ENCODE measurements around the gene CNDP1.

The CNDP1 gene

DNA sequence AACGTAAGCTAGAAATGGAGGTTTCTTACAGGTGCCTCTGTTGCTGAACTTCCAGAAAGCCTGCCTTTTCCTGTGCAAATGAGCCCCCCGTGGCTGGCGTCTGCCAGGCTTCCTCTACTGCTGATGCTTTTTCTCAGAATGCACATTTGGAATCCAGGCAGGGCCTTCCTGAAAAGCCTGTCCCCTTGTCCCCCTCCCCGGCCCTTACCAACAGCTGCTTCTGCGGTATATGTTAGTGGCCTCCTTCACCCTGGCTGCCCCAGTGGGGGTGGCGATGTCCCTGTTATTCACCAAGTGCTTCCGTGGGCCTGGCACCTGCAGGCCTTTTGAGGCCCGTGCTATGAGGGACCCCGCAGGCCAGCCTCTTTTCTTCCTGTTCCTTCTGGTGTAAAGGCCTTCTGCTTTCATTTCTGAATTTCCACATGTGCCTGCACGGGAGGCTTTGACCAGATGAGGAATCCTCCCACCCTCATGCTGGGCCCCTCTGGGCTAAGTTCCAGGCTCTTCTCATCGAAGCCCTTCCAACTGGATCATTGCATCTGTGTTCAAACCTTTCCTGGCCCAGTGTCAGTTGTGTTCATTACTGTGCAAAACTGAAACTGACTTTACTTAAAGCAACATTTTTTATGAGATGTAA, 27.7 kb upstream of the CNDP1 start:
- DNase-seq, result no peak

DNA sequence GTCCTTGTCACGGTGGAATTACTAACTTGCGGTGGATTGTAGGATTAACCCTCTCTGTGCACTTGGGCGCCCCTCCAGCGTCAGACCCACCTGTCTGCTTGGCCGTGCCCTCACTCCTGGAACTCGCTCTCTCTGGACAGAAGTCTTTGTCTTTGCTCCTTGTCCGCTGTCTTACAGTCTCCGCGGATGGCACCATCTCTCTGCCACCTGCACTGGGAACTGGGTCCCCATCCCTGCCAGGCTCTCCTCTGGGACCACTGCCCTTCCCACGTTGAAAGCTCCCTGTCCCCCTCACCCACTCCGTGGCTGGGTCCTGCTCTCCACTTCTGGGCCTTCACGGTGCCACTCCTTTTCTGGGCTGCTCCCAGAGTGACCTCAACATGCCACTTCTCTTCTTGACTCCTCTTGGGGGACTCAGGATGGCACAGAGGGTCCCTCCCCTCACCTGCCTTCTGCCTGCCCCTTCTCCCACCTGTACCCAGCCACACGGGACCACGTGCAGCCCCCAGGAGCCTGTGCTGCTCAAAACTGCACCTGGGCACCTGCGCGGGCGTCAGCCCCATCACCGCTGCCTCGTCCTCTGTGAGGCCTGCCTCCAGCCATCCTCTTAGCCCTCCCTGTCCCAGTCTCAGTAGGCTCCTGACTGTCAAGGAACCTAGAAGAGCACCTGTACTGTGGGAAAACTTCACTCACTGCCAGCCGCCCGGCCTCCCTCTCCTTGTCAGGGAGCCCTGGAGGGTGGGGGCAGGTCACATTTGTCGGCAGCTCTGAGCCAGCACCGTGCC, 27.0 kb upstream of the CNDP1 start:
- DNase-seq, result no peak

DNA sequence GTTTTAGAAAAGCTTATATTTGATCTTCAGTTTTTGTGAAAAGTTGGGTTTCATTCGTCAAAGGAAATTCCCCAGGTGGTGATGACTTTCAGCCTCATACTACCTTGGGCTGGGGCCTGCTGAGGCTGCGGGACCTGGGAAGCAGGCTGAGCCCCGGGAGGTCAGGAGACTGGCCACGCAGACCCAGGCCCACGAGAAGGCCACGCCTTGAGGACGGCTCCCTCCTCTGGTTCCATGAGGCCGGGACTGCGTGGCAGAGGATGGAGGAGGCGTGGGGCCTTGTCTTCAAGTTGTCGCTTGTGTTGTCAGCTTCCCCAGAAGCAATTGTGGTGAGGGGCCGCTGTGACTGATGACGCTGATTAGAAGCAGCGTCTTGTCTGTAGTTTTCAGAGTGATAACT, 26.4 kb upstream of the CNDP1 start:
- no peak for DNase-seq

DNA sequence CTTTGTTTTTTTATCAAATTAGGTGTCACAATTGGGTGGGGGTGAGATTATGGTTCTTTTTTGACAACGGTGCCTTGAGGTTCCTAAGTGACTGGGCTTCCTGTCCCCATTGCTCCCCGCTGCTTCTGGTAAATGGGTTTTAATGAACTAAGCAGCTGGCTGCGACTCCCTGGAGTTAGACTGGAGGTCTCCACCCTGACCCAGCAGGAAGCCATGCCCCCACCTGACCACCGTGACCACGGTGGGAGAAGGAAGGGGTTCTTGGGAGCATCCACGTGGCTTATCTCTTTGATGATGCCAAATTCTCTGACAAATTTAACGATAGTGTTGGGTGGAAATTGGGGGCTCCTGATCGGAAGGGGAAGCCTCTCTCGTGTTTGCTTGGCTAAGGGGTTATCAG, 25.9 kb upstream of the CNDP1 start:
- DNase-seq, result no peak

DNA sequence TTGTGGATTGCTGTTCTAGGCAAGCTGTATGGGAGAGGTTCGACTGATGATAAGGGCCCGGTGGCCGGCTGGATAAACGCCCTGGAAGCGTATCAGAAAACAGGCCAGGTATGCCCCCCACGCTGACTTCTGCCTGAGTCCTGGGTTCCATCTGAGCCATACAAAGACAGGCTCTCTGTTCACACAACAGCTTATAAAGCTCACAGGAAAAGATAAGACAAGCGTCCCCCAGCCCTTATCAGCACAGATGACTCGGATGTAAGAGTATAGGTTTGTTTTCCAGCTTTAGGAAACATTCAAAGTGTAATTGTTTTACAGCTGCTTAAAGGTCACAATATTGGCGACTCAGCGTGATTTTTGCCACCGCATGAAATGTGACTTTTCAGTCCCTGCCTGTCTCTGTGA, 25.5 kb upstream of the CNDP1 start:
- DNase-seq, result no peak

DNA sequence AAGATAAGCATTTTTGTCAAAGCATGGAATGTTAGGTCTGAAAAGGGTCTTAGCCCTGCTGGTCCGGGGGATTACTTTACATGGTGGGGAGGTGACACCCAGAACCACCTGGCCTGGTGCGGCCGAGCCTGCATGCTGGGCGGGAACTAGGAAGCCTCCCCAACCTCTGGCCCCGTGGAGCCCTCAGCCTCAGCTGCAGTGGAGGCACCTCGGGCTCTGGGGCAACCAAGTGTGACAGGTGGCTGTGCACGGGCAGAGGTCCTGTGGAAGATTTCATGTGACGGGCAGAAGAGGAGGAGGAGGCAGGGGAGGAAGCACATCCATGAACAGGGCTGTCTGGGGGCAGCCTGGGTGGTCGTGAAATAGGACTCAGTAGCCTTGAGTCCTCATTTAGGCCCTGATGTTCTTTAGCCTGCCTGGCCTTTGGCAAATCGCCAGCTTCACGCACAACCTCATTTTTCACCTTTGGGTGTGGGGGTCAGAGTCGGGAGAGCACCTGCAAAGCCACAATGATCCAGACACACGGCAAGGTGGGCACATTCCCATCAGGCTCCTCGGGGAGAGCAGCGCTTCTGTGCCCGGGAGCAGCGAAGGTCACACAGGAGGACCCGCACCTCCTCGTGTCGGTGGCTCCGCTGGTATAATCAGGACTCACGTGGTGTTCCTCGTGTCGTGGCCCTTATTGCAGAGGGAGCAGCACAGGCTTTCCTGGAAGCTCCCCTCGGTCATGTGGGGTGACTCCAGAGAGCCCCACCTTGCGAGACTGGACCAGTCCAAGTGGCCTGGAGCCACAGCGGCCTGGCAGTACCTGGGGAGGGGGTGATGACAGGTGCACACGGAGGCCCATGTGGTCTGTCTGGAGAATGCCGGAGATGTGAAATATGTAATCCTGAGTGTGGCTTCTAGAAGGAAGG, 24.2 kb upstream of the CNDP1 start:
- DNase-seq, result no peak

DNA sequence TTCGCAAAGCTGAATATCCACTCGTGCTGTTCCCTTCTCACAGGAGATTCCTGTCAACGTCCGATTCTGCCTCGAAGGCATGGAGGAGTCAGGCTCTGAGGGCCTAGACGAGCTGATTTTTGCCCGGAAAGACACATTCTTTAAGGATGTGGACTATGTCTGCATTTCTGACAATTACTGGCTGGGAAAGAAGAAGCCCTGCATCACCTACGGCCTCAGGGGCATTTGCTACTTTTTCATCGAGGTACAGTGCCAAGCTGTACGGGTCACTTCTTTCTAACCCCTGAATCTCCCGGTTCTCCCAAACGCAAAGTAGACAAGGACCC, 23.6 kb upstream of the CNDP1 start:
- no peak for DNase-seq

DNA sequence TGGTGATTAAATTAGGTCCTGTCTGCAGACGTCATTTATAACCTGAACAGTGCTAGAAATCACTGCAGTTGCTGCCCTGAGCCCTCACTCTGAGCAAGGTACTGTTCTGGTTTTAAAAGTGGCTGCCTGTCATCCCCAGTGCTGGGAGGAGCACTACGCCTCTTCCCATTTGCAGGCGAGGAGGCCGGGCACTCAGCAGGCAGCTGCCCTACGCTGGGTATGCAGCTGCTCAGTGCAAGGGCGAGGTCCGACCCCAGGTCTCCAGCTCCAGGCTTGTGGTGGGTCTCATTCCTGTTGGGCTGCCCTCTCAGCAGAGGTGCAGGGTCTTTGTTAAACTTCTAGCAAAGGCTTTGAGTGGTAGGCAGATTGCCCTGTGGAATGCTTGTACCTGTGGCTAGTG, 22.5 kb upstream of the CNDP1 start:
- no peak for DNase-seq

DNA sequence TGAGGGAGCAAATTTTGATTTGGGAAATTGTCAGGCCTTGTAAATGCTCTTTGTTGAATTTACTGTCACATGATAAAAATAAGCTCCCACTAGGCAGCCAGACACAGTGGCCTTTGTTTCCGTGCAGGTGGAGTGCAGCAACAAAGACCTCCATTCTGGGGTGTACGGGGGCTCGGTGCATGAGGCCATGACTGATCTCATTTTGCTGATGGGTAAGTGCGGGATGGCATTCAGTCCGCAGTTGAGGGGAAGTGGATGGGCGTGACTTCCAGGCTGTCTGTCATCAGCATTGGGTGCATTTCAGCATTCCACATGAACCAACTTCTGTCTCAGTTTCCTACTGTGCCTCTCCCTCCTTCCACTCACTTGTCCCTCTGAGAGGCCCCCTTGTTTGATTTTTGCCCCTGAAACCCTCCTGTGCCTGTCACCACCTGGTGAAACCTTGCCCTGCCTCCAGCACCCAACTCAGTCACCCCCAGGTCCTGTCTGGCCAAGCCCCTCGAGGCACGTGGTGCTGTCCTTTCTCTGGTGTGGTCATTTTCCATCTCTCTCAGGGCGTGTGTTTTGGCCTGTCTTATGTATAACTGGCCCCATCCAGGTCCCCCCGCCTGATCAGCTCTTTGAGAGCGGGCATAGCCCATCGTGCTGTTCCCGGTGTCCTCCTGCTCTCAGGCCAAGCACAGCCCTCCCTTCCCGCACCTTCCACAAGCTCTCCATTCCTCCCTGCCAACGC, 21.8 kb upstream of the CNDP1 start:
- no peak for DNase-seq

DNA sequence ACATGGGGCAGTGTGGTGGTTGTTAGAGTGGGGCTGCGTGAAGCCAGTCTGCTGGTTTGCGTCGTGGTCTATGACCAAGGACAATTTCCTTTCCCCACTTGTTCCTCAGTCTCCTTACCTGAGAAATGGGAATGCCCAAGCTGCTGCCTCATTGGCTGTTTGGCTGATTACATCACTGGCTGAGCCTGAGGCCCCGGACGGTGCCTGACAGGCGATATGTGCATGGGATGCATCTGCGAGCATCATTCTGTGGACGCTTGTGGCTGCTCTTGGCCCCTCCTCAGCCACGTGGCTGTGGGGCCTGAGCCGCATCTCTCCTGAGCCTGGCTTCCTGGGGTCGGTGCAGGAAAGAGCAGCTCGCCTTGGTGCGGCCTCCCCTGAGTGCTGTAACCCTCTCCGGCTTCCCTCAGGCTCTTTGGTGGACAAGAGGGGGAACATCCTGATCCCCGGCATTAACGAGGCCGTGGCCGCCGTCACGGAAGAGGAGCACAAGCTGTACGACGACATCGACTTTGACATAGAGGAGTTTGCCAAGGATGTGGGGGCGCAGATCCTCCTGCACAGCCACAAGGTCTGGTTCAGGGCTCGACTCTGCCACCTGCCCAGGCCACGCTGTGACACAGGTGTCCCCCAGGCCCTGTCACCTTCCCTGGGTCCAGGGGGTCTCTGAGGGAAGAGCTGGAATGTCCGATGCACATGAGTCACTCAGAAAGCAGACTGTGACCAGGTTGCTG, 21.0 kb upstream of the CNDP1 start:
- DNase-seq, result no peak

DNA sequence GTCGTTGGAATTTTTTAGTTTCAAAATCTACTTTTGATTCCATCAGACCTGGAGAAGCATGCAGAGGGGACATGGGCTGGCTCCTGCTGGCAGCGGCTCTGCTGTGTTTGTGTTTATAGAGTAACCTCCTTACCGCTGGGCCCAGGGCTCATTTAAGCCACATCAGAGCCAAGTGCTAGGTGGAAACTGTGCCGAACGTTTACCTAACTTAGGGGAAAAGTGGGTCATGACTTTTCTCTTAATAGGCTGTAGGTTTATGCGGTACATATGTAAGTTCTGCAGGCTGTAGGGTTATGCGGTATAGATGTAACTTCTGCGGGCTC, 20.5 kb upstream of the CNDP1 start:
- DNase-seq, result no peak

DNA sequence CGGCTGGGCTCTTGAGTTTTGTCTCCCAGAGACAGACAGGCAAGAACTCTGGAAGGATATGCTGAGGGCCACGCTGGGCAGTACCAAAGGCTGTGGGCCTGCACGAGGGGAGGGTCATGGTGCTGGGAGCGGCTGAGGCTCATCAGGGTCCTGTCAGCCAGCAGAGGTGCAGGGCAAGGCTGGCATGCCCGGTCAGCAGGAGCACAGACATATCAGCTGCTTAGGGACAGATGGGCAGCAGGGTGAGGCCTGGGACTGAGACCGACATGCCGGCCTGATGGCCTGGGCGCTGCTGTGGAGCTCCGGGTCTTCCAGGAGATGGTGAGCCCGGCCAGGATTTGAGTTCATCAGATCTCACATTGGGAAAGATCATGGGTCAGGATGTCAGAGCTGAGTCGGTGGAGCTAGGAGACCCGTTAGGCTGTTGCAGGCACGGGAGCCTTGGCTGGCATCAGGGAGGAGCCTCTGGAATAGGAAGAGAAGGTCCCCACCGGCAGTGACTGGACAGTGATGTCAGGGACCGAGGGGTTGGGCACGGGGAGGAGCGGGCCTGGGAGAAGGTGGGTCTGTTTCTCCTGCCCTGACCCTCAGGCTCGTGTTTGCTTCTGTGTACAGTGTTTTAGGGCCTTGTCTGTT, 19.3 kb upstream of the CNDP1 start:
- no peak for DNase-seq

DNA sequence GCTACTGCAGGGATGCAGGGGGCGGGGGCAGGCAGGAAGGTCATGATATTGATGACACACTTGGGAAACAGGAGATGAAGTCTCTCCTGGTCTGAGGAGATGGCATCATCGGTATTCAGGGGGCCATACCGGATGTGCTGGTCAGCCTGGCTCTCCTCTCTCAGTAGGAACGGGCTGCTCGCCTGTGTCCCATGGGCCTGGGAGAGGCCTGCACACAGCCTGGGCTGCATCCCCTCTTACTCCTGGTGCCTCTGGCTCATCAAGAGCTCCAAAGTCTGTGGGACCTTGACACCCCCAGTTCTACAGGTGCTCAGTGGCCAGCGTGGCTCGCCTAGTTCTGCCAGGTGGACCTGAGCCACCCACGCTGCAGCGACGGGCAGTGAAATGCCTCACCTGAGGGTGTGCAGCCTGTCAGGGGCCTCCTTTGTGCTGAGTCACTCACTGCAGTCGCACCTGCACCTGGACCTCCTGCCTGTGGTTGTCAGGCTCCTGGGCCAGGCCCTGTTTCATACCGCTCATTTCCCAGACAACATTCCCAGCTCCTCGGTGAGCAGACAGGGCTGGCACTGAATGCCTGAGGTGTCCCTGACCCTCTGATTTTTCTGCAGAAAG, 18.6 kb upstream of the CNDP1 start:
- no peak for DNase-seq

DNA sequence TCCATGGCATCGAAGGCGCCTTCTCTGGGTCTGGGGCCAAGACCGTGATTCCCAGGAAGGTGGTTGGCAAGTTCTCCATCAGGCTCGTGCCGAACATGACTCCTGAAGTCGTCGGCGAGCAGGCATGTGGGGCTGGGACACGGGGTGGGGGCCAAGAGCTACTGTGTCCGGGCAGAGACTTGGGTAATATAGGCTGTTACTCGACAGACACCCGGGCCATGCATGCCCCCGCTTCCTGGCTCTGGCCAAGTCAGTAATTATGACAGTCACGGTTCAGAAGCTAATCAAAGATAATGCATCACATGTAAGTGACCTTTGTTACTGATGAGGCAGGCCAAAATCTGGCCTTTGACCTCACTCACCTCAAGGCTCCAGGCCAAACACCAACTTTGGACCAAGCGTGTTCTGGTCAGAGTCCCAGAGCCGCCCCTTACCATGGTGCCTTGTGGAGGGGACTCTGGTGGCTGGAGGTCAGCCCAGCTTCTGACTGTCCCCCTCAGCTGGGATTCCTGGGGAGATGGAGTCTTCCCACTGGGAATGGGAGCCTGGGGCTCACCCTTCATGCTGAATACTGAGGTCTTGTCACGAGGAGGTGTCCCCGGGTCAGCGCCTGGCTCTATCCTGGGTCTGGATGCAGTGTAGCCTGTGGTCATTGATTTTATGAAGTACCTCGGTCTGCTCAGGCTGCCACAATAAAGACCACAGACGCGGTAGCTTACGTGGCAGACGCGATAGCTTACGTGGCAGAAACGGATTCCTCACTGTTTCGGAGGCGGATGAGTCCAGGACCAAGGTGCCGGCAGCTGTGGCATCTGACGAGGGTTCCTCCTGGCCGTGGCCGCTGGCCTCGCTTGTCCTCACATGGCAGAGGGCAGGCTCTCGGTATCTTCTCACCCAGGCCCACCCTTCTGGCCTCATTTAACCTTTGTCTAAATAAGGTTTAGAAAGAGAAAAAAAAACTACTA, 17.7 kb upstream of the CNDP1 start:
- no peak for DNase-seq

DNA sequence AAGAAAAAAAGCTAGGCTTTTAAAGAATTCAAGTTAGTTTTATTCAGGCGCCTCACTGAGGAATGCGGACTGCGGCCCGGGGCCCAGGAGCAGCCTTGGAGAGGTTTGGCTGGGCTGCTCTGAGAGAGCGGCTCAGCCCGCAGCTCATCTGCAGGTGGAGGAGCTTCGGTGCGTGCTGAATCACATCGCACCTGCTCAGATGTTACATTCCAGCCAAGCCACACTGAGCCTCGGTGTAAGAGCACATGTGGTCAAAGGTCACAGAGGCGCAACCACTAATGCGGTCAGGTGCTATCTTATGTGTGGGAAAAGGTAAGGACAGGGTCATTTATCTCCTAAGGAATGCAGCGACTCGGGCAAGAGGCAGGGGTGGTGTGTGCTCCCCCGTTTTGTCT, 17.1 kb upstream of the CNDP1 start:
- no peak for DNase-seq

DNA sequence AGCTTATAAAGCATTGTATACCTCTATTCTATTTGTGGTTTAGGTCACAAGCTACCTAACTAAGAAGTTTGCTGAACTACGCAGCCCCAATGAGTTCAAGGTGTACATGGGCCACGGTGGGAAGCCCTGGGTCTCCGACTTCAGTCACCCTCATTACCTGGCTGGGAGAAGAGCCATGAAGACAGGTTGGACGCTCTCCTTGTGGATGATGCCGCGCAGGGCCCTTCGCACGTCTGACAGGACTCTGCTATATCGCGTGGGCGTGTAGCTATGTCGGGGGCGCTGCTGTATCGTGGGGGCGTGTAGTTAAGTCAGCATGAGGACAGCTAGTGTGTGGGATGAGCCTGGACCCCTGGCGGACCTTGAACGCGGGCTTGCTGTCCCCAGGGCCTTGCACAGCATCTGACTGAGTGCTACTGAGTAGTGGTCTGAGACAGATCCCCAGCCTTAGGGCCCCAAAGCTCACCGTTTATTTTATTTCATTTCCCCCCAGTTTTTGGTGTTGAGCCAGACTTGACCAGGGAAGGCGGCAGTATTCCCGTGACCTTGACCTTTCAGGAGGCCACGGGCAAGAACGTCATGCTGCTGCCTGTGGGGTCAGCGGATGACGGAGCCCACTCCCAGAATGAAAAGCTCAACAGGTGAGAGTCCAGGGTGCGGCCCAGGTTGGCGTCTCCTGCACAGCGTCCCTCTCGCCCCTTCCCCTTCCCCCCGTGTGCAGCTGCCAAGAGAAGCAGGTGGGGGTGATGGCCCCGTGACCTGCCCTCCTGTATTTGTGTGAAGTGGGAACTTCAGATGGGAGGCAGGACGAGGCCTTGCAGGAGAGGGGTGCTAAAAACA, 15.6 kb upstream of the CNDP1 start:
- no peak for DNase-seq

DNA sequence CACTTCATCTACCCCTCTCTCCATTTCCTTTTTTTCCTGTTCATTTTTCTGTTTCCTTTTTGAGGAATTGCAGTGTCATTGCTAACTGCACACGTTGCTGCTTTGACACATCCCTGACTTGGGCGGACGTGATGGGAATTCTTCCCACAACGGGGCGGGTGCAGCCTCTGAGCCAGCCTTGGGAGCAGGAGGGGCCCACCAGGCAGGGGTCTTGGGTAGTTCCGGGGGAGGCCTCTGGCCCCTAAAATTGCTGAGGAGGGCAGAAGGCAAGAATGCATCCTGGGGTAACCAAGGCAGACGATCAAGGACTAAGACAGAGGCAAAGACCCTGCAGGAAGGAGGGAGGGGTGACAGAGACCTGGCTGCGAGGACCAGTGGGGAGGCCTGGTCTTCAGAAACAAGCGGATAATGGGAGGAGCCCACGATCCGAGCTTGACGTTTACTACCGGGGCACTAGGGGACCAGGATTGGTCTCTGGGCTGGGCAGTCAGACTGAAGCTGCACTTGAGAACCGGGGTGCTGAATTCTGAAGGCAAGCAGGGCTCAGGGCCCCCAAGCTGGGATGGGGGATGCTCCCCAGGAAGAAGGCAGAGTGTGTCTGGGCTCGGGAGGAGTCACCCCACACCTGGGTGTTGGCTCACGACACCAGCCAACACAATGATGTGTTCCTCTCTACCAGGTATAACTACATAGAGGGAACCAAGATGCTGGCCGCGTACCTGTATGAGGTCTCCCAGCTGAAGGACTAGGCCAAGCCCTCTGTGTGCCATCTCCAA, 14.8 kb upstream of the CNDP1 start:
- DNase-seq, result no peak

DNA sequence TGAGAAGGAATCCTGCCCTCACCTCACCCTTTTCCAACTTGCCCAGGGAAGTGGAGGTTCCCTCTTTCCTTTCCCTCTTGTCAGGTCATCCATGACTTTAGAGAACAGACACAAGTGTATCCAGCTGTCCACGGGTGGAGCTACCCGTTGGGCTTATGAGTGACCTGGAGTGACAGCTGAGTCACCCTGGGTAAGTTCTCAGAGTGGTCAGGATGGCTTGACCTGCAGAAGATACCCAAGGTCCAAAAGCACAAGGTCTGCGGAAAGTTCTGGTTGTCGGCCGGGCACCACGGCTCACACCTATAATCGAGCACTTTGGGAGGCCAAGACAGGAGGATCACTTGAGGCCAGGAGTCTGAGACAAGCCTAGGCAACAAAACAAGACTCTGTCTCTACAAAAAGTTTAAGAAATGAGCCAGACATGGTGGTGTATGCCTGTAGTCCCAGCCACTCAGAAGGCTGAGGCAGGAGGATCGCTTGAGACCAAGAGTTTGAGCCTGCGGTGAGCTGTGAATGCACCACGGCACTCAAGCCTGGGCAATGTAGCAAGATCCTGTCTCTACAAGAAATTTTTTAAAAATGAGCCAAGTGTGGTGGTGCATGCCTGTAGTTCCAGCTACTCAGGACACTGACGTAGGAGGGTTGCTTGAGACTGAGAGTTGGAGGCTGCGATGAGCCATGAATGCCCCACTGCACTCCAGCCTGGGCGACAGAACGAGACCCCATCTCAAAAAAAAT, 14.0 kb upstream of the CNDP1 start:
- no peak for DNase-seq
